ENCODE results near the gene STX1B.

- no peak for TF ChIP-seq CTCF (IDR thresholded peaks at IDR 0.05)
- no peak for TF ChIP-seq POLR2A (IDR thresholded peaks at IDR 0.05)
Observed at GRCh38 chr16:30983289-30983889, 27.0 kb downstream of the STX1B start.
